Adrenal gland (tissue), 5 donors: ENCODE results near the gene HMGXB3.

ENCODE experiments used
- CTCF ChIP-seq, 6 experiments: fragments of 450-650 bp in 4 of 6; fragments of 200-600 bp in 2 of 6; sonication (generic) in 1 of 6; IDR thresholded peaks; 1 replicate in 5 of 6; 2 replicates in 1 of 6; pipeline versions ENCODE4 v1.5.1 to v1.8.0; 2016 to 2021; ENCODE audit warnings: antibody characterized with exemption in 6 of 6, mild to moderate bottlenecking in 2 of 6, moderate library complexity in 1 of 6
- POLR2A ChIP-seq, 2 donors: fragments of 450-650 bp; IDR thresholded peaks; one replicate each; pipeline ENCODE4 v1.6.1; 2017; ENCODE audit warnings: antibody characterized with exemption in 2 of 2, mild to moderate bottlenecking in 2 of 2, moderate library complexity in 1 of 2
- donor health status: DM: no; HTN: no; CAD: no.

- TF ChIP-seq CTCF (IDR thresholded peaks at IDR 0.05) (no peak), POLR2A (IDR thresholded peaks at IDR 0.05) (no peak)
Observed at GRCh38 chr5:150061538-150061995, 61.0 kb downstream of the HMGXB3 start.
